GM08714 (cell line): ENCODE measurements around the gene TCEA3.

Experiments used
- H3K4me3 ChIP-seq: fragments of 200-500 bp; sonication (Bioruptor generic); 2 replicates; pipeline ENCODE4 v1.5.1; 2014; ENCODE audit warnings: mild to moderate bottlenecking, low read length, inconsistent platforms
- ZNF274 ChIP-seq: IDR thresholded peaks from 2 replicates; pipeline ENCODE4 v1.6.1; 2012; ENCODE audit warnings: mild to moderate bottlenecking, low read depth, low read length

The TCEA3 gene

DNA sequence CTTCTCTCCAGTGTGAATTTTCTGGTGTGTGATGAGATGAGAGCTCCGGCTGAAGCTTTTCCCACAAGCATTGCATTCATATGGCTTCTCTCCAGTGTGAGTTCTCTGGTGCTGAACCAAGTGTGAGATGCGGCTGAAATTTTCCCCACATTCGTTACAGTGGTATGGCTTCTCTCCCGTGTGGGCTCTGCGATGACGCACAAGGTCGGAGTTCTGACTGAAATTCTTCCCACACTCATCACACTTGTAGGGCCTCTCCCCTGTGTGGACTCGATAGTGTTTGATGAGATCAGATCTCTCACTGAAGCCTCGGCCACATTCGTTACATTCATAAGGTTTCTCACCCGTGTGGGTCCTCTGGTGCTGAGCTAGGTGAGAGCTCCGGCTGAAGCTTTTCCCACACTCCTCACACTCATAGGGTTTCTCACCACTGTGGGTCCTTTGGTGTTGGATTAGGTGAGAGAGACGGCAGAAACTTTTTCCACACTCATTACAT lies 62.3 kb downstream of the TCEA3 start:
- no peak overlapping the region for H3K4me3 ChIP-seq
- TF ChIP-seq ZNF274, result peak; percentile 87

DNA sequence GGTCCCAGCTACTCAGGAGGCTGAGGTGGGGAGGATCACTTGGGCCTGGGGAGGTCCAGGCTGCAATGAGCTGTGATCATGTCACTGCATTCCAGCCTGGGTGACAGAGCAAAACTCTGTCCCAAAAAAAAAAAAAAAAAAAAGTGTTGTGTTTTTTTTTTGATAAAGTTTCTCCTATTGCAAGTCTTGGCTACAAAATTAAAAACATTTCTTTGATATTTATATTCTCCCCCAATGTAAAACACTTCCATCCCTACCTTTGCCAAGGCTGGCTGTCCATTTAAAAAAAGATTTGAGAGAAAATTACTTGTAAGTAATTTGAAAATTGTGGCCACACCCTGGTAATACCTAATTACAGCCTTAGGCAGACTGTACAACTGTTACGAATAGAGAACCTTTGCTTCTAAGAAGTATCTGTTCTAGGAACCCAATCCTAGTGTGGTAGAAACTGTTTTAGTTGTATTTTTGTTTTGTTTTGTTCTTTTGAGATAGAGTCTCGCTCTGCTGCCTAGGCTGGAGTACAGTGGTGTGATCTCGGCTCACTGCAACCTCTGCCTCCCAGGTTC lies 66.2 kb downstream of the TCEA3 start:
- TF ChIP-seq ZNF274, result no peak

DNA sequence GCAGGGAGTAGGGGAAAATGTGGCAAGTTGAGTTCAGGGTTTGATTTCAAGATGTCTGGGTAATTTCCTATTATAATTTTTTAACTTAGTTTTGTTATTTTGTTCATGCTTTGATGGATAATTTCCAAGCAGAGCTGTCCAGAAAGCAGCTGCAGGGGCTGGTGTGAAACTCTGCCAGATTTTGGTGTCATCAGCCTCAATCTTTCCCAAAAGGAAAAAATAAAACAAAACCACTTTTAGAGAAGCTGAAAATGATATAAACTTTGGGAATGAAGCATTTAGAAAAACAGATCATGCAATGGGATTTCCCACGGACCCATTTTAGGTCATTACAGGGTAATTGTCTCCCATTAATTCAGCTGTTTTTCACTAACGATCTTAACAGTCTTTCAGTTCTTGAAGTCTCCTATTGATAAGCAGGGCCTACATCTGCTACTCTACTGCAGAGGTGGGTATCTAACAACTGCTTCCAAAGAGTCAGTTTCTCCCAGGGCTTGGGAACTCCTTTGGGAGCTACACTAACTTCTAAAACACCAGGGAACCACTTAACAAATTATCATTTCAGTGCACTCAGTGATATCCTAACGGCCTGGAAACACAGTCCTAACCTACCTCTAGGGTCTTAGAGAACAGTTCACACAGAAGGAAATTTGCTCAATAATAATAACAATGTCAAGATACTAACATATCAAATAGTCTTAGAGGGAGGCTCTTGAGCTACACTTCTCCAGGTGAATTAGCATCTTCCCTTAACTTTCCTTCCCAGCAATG lies 67.2 kb downstream of the TCEA3 start:
- no peak overlapping the region for H3K4me3 ChIP-seq
- no peak for TF ChIP-seq ZNF274

More for the DNA sequence above, 66.2 kb downstream of the TCEA3 start:
- no peak overlapping the region for H3K4me3 ChIP-seq

DNA sequence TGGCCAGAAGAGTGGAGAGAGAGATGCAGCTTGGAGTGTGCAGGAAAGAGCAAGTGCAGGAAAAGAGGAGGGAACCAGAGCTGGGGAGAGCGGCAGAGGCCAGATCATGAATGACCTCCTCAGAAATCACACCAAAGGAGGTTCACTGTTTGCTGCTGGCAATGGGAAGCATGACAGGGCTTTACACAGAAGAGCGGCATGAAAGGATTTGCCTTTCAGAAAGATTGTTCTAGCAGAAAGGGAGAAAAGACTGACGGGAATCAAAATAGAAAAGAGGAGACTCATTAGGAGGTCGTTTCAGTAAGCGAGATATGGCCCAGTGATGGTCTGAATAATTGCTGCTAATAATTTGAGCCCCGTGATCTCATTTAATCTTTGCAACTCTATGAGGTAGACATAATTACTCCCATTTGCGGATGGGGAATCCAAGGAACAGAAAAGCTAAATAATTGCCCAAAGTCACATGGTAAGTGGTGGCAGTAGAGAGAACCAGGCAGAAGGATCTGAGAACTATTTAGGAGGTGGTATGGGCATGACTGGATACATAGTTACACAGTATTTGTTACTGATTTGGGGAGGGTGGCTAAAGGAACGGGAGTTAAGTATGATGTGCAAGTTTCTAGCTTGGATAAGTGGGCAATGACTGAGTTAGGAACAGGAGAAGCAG lies 67.9 kb downstream of the TCEA3 start:
- no peak for TF ChIP-seq ZNF274
- H3K4me3 ChIP-seq, result no peak overlapping the region

DNA sequence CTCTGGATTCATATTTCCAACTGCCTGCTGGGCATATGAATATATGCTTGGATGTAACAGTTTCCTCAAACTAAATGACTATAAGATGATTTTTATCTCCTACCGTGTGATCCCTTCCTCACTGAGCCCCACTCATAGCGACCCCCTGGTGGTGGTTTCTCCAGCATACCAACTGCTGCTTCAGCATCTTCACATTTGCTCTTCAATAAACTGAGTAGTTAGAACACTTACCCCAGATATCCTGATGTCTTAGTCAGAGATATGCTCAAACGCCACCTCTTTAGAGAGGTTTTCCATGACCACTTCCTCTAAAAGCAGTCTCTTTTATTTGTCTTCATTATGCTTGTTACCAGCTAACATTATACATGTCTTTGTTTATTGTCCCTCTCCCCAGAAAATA lies 70.3 kb downstream of the TCEA3 start:
- no peak overlapping the region for H3K4me3 ChIP-seq
- no peak for TF ChIP-seq ZNF274

DNA sequence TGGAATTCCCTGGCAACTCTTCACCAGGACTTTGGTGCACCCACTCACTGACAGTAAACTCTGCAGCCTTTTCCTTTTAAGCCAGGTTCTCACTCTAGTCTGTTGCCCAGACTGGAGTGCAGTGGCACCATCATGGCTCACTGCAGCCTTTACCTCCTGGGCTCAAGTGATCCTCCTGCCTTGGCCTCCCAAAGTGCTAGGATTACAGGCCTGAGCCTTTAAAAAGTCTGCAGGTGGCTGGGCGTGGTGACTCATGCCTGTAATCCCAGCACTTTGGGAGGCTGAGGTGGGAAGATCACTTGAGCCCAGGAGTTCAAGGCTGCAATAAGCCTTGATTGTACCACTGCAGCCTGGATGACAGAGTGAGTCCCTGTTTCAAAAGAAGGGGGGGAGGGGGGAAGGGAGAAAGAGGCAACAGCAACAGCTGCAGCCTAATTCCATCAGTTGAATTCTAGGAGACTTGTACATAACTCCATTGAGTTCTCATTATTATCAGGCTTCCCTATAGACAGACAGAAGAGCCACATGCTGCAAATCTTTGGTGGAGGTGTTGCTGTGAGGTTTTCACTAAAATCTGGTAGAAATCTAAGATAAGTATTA lies 72.4 kb downstream of the TCEA3 start:
- H3K4me3 ChIP-seq, result no peak overlapping the region
- no peak for TF ChIP-seq ZNF274

DNA sequence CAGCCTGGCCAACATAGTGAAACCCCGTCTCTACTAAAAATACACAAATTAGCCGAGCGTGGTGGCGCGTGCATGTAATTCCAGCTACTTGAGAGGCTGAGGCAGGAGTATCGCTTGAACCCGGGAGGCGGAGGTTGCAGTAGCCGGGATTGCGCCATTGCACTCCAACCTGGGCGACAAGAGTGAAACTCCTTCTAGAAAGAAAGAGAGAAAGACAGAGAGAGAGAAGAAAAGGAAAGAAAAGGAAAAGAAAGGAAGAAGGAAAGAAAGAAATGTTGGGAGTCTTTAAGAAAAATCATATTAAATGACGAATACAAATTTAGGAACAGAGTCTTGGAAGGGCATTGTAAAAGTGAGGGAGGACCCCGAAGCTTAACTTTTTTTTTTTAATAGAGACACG lies 78.6 kb downstream of the TCEA3 start:
- TF ChIP-seq ZNF274, result no peak
- no peak overlapping the region for H3K4me3 ChIP-seq

DNA sequence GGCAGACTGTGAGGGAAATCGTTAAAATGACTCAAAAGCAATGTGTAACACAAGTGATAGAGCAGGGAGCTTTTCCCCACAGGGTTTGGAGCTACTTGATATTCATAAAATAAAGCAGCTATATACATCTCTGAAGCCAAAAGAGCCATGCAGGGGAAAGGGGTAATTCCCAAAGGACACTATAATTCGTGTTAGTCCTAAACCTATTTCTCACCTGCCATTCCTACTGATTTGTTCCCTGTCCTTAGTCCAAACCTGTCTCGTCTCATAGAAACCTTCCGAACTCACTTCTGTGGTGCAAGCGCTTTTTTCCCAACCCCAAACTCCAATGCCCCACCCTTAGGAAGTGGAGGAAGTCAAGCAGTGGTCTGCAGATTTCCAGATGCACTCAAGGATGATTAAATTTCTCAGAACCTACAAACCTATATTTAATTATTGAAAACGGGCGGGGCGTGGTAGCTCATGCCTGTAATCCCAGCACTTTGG lies 79.5 kb downstream of the TCEA3 start:
- H3K4me3 ChIP-seq, result peak overlapping the region; percentile 90
- no peak for TF ChIP-seq ZNF274

DNA sequence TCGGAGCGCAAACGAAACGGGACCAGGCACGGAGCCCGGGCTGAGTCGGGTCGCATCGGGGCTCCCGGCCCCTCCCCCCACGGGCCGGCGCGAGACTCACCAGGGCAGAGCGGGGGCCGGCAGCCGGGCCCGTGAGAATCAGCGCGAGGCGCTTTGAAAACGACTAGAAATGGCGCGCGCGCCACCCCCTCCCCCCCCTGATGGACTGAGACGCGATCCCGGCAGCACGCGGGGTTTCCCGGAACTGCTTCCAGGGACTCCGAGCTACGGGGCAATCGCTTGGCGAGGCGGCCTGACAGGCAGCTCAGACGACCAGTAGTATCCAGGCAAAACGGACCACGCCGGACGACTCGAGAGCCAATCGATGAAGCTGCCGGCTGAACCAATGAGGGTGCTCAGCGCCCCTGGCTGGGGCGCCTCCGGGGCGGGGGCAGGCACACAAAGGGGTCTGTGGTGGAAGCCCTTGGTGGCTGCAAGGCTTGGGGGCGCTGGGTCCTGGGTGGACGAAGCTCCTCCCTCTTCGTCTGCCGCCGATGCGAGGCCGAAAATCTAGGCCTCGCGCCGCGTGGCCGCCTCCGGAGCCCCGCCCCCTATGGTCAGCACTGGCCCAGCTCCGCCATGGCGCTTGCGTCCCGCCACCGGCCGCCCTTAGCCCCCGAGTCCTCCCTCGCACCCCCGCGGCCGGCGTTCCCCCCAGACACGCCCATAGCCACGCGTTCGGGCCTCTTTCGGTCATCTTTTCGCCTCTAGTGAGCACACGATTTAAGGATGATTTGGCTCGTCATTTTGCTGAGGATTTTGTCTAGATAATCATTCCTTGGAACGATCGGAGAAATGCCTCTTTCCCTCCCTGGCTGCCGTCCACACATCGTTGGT lies 80.2 kb downstream of the TCEA3 start, which contains the start of gene HNRNPR:
Gene HNRNPR (minus strand): TSS at position 174 of the 876 bp plus-strand sequence. CDS start 3,276 bp downstream, outside the sequence.
- peak within 1 kb of the TSS; percentile 100 for H3K4me3 ChIP-seq
- no peak for TF ChIP-seq ZNF274

DNA sequence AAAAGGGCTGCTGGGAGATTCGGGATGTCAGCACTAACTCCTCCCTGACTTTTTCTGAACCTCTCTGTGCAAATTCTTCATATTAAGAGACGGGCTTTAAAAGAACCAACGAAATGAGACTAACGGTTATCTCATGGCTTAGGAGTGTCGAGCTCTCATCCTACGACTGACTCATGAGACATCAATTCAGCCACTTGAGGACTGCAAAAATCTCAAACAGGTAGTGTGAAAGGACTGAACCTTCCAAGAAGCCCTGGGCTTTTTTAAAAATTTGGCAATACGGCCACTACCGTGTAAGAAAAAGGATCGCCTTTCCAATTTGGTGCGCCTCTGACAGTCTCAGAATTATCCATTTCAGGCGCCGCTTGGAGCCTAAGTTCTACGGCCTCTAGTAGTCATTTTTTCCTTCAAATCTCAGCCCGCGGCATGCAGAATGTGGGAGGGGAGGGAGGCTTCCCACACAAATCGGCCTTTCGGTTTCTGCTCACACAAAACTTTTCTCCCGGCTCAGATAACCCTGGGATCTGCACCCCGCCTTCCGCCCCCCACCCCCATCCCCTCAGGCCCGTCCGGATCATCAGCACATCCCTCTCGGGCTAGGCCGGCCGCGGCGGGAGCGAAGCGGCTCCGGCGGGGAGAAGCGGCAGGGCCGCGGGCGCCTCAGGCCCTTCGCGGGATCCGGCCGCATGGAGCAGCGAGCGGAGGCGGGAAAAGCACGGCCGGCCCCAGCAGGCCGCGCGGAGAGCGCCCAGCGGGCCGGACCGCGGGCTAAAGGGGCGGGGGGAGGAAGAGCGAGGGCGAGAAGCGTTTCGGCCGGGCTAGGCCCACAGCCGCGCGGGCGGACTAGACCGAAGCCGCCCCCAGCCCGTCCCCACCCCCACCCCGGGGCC lies 81.1 kb downstream of the TCEA3 start:
- peak overlapping the region; percentile 100 for H3K4me3 ChIP-seq
- TF ChIP-seq ZNF274, result no peak

DNA sequence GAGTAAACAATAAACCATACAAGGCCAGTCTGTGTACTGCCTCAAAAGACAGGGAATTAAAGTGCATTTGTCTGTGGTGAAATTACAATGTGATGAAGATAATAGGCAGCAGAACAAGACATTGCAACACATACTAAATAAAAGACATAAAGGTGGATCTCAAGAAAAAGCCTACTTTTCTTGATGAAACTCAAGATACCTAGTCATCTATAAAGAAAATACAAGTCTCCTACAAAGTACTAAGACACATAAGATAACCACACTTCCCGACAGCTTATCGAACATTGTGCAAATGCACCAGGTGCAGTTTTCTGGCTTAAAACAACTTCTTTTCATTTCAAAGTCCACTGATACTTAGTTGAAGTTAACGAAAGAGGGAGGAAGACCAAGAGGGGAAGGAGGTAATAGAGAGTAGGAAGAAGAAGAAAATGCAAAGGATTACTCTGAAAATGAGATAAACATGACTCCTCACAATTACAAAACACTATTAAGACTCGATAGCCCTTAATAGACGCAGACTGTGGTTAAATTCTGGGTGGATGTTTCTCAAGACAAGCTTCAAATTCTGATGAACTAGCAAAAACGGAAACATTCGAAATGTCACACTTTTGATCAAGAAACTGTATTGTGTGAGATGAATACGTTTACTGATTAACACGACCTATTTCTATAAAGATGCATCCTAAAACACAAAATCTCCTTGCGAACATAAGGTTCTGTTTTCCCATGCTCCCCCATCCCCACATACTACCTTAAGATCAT lies 82.4 kb downstream of the TCEA3 start:
- H3K4me3 ChIP-seq, result peak overlapping the region; percentile 100; the same call in 1 of the 2 replicates
- no peak for TF ChIP-seq ZNF274

DNA sequence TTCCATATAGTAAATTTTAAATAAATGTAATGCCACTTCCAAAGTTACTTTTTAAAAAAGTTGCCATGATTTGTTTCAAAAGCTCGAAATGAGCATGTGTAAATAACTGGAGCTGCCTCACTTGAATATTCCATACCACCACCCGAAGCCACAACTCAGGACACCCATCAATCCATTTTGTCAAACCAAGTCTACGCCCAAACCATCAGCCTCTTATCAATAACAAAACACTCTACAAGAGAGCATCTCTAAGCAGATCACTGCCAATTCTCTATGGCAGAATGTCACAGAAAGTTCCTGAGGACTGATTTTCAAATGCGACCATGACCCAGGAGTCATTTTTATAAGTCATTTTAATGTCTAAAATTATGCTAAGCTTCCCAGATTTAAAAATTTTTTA lies 84.9 kb downstream of the TCEA3 start:
- no peak overlapping the region; the same call in 1 of the 2 replicates for H3K4me3 ChIP-seq
- TF ChIP-seq ZNF274, result no peak
